Kidney epithelial cell (primary cell): Measurements from ENCODE around the gene CLOCK. TPM values are rescaled to one million over a fixed set of nuclear protein-coding genes. Genes with fewer than 3 reads are reported as not detected.
A peak's percentile ranks its signal among the peaks of the same experiment; 100 is the strongest.

Experiments
- DNase-seq: peaks from one replicate; pipeline ENCODE4 v3.0.0-alpha.2; 2010; ENCODE audit warnings: low read depth
- H3K27me3 ChIP-seq: 2 replicates; pipeline ENCODE4 v1.6.0; 2011; ENCODE audit warnings: low read length; ENCODE audit not compliant: control insufficient read depth, insufficient read depth
- H3K36me3 ChIP-seq: 2 replicates; pipeline ENCODE4 v1.5.1; 2011; ENCODE audit warnings: low read length; ENCODE audit not compliant: control insufficient read depth, insufficient read depth
- H3K4me3 ChIP-seq: 2 replicates; pipeline ENCODE4 v1.5.1; 2011; ENCODE audit warnings: low read depth, mild to moderate bottlenecking, control low read depth, low read length
- CTCF ChIP-seq: IDR thresholded peaks from 2 replicates; pipeline ENCODE4 v1.5.1; 2011; ENCODE audit warnings: mild to moderate bottlenecking, moderate library complexity, low read length, control low read depth, inconsistent platforms; ENCODE audit not compliant: insufficient read depth, poor library complexity, severe bottlenecking
- total RNA-seq: library from RNA; depleted of rRNA; stranded (reverse); fragments of >200 nt; gene quantifications from 2 replicates; pipeline ENCODE4 v1.2.3, GENCODE V29; 2015

CLOCK gene
- total RNA-seq, 1 donor from 2014 or later, result 14.4 TPM

- DNase-seq, result no peak
- TF ChIP-seq CTCF, result no peak
- no peak overlapping the region for H3K4me3 ChIP-seq
These were observed 55.2 kb downstream of the CLOCK start for GRCh38 chr4:55491486-55491885.

GRCh38 chr4:55488716-55489115 lies 58.0 kb downstream of the CLOCK start:
- Histone ChIP-seq H3K4me3 (no peak overlapping the region), H3K27me3 (no peaks in the 10 kb centered on the region), H3K36me3 (peaks cover 1% of the 10 kb centered on the region)
- DNase-seq, result no peak
- no peak for TF ChIP-seq CTCF

More at GRCh38 chr4:55491486-55491885, 55.2 kb downstream of the CLOCK start:
- Histone ChIP-seq H3K27me3 (no peaks in the 10 kb centered on the region), H3K36me3 (peaks cover 1% of the 10 kb centered on the region)

GRCh38 chr4:55485821-55486220 lies 60.9 kb downstream of the CLOCK start:
- Histone ChIP-seq H3K4me3 (no peak overlapping the region), H3K36me3 (peaks cover 1% of the 10 kb centered on the region), H3K27me3 (no peaks in the 10 kb centered on the region)
- TF ChIP-seq CTCF, result no peak
- no peak for DNase-seq

- no peak for DNase-seq
- H3K36me3 ChIP-seq, result no peaks in the 10 kb centered on the region
- TF ChIP-seq CTCF, result no peak
- H3K4me3 ChIP-seq, result no peak overlapping the region
- H3K27me3 ChIP-seq, result no peaks in the 10 kb centered on the region
These were observed 63.4 kb downstream of the CLOCK start for GRCh38 chr4:55483315-55483714.

- DNase-seq, result peak; percentile 21
- Histone ChIP-seq H3K4me3 (no peak overlapping the region), H3K27me3 (no peaks in the 10 kb centered on the region), H3K36me3 (peaks cover 2% of the 10 kb centered on the region)
- TF ChIP-seq CTCF, result no peak
These were observed 71.1 kb downstream of the CLOCK start for GRCh38 chr4:55475394-55476243.

GRCh38 chr4:55469979-55470378 lies 76.7 kb downstream of the CLOCK start:
- no peaks in the 10 kb centered on the region for H3K27me3 ChIP-seq
- TF ChIP-seq CTCF, result no peak
- no peak overlapping the region for H3K4me3 ChIP-seq
- peaks cover 2% of the 10 kb centered on the region for H3K36me3 ChIP-seq
- DNase-seq, result no peak
